Myocyte (in vitro differentiated cells): ENCODE data around the gene ARHGEF38. TPM values are rescaled to one million over a fixed set of nuclear protein-coding genes. Genes with fewer than 3 reads are reported as not detected.
A peak's percentile ranks its signal among the peaks of the same experiment; 100 is the strongest.

Source experiments
- DNase-seq: peaks from one replicate; pipeline ENCODE4 v3.0.0-alpha.2; 2012; ENCODE audit warnings: low read depth
- polyA plus RNA-seq: library from polyadenylated mRNA; unstranded; fragments of >200 nt; gene quantifications from one replicate; pipeline ENCODE4 v1.2.1, GENCODE V29; 2012; ENCODE audit warnings: missing spikeins
- total RNA-seq: library from RNA; depleted of rRNA; stranded (reverse); fragments of >200 nt; gene quantifications from 2 replicates; pipeline ENCODE4 v1.2.3, GENCODE V29; 2014

The ARHGEF38 gene
- 0.13 and 0.47 TPM in 2 replicates for total RNA-seq
- not detected for polyA plus RNA-seq

GRCh38 chr4:105551965-105552746 is at the start of gene ARHGEF38:
TSS of gene ARHGEF38 (plus strand) at chr4:105552620. CDS start at chr4:105552766, 146 bp downstream.
- peak; percentile 34 for DNase-seq

- DNase-seq: no peak
These were observed 48.9 kb upstream of the ARHGEF38 start for GRCh38 chr4:105503484-105503883.

GRCh38 chr4:105504744-105505143 is 47.7 kb upstream of the ARHGEF38 start:
- no peak for DNase-seq

DNA sequence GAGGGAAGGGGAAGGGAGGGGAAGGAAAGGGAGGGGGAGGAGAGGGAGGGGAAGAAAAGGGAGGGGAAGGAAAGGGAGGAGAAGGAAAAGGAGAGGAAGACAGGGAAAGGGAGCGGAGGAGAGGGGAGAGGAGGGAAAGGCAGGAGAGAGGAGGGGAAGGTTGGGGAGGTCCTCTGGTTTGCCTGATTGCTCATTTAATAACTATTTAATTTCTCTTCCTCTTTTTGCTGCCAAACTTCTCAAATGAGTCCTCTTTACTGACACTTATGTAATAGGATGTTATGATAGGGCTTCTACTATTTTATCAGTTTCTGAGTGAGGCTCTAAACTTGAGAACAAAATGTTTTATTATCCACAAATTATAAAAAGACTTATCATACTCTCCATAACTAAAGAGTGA is 43.1 kb upstream of the ARHGEF38 start:
- DNase-seq: no peak

GRCh38 chr4:105509714-105510113 is 42.7 kb upstream of the ARHGEF38 start:
- no peak for DNase-seq

DNA sequence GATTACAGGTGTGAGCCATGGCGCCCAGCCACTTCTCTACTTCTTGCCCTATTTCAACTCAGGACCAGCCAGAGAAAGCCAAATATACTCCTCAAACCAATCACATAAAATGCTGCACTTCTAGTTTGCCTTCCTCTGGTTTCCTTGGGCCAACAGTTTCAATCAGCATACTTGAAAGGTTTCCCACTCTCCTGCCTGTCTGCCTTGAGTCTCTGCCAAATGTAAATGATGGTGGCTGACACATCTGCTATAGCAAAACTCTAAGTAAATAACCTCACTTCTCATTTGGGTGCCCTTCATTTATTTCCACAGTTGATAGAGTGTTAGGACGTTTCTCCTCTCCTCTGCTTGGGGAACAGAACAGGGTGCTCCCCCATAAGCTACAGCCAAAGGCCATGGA is 42.2 kb upstream of the ARHGEF38 start:
- DNase-seq: no peak

DNA sequence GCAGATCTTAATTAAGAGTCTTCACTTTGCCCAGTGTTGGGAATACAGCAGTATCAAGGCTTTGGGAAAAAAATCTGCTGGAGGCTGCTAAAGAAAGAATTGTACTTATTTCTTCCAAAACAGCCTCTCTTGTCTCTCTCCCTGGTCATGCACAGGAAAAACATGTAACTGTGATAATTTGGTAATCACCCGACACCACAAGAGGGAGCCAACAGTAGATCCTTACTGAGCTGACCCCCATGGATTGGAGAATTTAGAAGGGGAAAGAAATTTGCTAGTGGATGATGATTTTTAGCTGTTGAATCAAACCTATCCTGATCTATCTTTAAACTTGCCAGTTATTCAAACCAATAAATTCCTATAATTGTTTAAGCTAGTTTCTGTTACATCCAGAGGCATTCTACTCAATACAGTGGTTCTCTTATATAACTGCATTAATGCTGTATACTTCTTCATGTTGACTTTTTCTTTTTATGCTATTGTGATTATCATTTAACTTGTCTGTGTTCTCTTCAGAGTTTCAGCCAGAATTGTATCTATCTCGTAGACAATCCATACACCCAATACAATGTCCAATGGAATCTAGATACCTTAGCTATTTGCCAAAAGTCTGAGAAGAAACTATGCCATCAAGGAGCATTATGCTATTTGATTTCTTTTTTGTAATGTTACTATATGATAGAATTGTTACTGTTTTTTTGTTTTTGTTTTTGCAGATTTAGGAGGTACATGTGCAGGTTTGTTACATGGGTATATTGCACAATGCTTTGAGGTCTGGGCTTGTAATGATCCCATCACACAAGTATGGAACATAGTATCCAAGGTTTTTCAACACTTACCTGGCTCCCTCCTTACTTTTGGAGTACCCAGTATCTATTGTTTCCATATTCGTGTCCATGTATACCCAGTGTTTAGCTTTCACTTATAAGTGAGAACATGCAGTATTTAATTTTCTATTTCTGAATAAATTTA is 31.3 kb upstream of the ARHGEF38 start:
- DNase-seq: peak; percentile 75

GRCh38 chr4:105526656-105527055 is 25.8 kb upstream of the ARHGEF38 start:
- no peak for DNase-seq

DNA sequence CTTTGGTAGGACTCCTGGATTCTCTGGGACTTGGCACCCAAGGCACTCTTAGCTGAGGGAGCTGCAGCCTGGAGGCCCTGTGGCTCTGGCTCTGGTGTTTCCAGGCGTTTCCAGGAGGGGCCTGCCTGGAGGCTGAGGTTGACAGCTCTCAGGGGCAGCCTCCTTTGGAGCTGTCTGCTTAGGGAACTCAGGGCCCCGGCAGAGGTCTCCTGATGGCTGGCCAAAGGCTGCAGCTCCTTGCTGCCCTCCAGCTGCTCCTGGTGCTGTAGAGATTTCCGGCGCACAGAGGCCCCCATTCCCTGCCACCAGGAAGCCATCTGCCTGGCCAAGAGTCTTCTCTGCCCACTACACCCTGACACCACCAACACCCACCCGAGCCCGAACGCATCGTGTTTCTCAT is 25.3 kb upstream of the ARHGEF38 start:
- no peak for DNase-seq

GRCh38 chr4:105536601-105537000 is 15.8 kb upstream of the ARHGEF38 start:
- DNase-seq: no peak

DNA sequence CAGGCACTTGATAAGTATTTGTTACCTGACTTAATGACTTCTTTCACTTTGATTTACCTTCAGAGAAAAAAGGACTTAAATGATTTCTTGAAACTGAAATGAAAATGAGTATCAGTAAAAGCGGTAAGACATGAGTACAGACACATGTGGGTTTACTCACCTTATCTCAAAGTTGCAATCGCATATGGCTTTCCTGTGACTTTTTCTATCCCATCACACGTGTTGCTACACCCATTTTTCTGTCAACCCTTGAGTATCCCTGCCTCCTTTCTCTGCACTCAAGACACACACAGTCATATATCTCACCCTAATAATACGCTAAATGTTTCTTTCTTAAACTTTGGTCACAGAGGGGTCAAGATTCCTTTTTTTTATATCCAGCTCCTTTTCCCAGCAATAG is 11.0 kb upstream of the ARHGEF38 start:
- DNase-seq: no peak

GRCh38 chr4:105542039-105542438 is 10.4 kb upstream of the ARHGEF38 start:
- DNase-seq: no peak

DNA sequence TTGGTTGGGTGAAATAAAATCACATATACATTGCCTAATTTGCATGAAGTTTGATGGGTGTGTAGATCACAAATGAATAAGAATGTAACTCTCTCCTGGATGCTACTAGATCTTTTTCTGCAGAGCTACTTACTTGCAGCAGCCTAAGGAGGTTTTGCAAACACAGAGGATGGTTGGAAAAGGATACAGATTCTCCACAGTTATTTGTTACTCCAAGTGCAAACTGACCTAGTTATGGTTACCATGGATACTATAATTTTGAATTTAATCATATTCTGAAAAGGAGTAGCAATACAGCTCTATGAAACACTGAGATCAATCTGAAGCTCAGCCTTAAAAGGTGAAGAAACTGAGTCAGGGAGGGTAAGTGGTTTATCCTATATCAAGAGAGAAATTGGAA is 9.1 kb upstream of the ARHGEF38 start:
- DNase-seq: no peak

- no peak for DNase-seq
These were observed 8.5 kb upstream of the ARHGEF38 start for GRCh38 chr4:105543881-105544280.

DNA sequence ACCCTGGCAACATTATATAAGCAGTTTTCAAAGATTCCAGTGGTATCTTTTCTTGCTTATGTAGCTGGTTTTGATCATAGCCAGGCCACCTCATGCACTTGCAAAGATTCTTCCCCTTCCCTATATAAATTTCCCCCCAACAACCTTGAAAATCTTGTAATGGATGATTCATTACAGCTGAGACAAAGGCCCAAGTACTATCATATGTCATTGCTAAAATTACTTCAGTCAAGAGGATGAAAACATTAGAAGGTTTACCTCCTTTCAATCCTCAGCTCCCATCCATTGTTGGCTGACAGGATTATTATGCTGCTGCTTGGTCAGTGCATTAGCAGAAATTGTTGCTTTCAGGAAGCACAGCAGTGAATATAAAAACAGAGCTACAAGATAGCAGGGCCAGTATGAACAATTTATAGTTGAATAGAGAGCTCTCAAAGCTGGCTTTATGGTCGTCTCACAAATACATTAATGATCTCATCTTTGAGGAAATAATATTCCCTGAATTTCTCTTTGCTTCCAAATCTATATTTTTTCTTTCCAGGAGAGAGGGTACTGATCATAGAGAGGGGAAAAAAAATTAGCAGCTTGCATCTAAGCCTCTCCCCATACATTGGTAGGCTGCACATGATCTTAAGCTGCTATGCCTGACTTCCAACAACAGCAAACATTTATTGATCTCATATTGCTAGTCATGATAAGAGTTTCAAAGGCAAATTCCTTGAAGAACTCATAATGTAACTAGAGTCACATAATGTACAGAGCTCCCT is 7.7 kb upstream of the ARHGEF38 start:
- DNase-seq: peak; percentile 21

DNA sequence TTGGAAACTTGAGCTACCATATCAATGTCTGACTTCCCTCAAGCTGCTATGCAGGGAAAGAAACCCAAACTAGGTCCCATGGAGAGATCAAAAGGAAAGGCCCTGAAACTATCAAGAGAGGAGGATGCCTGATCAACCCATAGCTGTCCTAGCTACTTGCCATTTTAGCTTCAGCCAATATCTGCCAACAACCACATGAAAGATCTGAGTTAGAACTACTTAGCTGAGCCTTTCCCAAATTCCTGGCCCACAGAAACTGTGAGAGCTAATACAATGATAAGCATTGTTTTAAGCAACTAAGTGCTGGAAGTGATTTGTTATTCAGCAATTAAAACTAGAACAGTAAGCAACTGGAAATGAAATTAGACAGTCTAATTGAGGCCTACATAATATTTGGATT is 6.3 kb upstream of the ARHGEF38 start:
- DNase-seq: no peak

GRCh38 chr4:105547769-105548168 is 4.7 kb upstream of the ARHGEF38 start:
- DNase-seq: no peak

DNA sequence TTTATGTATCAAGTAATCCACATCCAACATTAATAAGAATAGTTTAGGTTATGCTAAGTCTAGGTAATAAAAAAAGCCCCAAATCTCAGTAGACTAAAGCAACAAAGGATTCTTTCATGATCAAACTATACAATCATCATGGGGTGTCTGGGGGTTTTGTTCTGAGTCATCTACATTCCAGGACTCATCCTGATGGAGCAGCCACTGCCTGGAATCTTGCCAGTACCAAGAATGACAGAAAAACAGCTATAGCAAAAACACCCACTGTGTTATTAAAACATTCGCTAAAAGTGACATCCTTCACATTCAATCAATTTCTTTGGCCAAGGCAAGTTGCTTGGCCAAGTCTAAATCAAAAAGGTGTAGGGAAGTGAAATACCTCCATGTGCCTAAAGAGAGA is 3.9 kb upstream of the ARHGEF38 start:
- peak; percentile 27 for DNase-seq

- DNase-seq: no peak
These were observed 1.8 kb upstream of the ARHGEF38 start for GRCh38 chr4:105550641-105551040.

- no peak for DNase-seq
These were observed 3.0 kb downstream of the ARHGEF38 start for GRCh38 chr4:105555409-105555808.

GRCh38 chr4:105556206-105556605 is 3.8 kb downstream of the ARHGEF38 start:
- DNase-seq: no peak
